ENCODE data around the gene SSBP1. TPM values are rescaled to one million over a fixed set of nuclear protein-coding genes. Genes with fewer than 3 reads are reported as not detected.
"Not testable (repeated sequence)": the region's sequence is repeated elsewhere in the genome, so short reads cannot be mapped to it uniquely, and the experiment has no call there.

The SSBP1 gene
- polyA plus RNA-seq, 5 donors: 115 to 148 (median 119) TPM

- not testable (repeated sequence) for DNase-seq
These were observed 13.7 kb downstream of the SSBP1 start for GRCh38 chr7:141751904-141752303.

GRCh38 chr7:141752634-141753033, 14.5 kb downstream of the SSBP1 start:
- no peak for DNase-seq

GRCh38 chr7:141754939-141755338, 16.8 kb downstream of the SSBP1 start:
- no peak for DNase-seq

GRCh38 chr7:141763797-141764196, 25.6 kb downstream of the SSBP1 start, which contains the start of gene TAS2R3:
TSS of gene TAS2R3 (plus strand) at chr7:141764097. CDS start at chr7:141764159, 62 bp downstream.
- no peak for DNase-seq

- DNase-seq: not testable (repeated sequence)
These were observed 32.0 kb downstream of the SSBP1 start for GRCh38 chr7:141770083-141770583.

- no peak for DNase-seq
These were observed 38.2 kb downstream of the SSBP1 start, which contains the start of gene TAS2R4 for GRCh38 chr7:141776374-141776773. TSS of gene TAS2R4 (plus strand) at chr7:141776674. CDS start at chr7:141778489, 1,815 bp downstream.

- DNase-seq: peak; percentile 13 to 34
These were observed 47.8 kb downstream of the SSBP1 start for GRCh38 chr7:141785706-141786552.

GRCh38 chr7:141788296-141788695, 50.1 kb downstream of the SSBP1 start:
- peak in 1 of 2 donors; percentile 2 for DNase-seq

- no peak for DNase-seq
These were observed 51.8 kb downstream of the SSBP1 start, which contains the start of gene TAS2R5 for GRCh38 chr7:141789917-141790316. TSS of gene TAS2R5 (plus strand) at chr7:141790217. CDS start at chr7:141790362, 145 bp downstream.

GRCh38 chr7:141792526-141792925, 54.4 kb downstream of the SSBP1 start:
- no peak for DNase-seq

Other genes starting within 250 kb of the SSBP1 start
- gene AGK, start 186.9 kb upstream of the SSBP1 start, polyA plus RNA-seq (ENCODE audit: insufficient read depth in 1 of 5, insufficient read length in 5 of 5, low replicate concordance in 1 of 5): 10 to 100 TPM; 34.6 to 41.5 (median 40.2) TPM
- gene DENND11, start 36.2 kb upstream of the SSBP1 start, polyA plus RNA-seq (ENCODE audit: insufficient read depth in 1 of 5, insufficient read length in 5 of 5, low replicate concordance in 1 of 5): 10 to 100 TPM; 30.4 to 50.4 (median 40.0) TPM
- gene WEE2, start 30.0 kb upstream of the SSBP1 start, polyA plus RNA-seq (ENCODE audit: insufficient read depth in 1 of 5, insufficient read length in 5 of 5, low replicate concordance in 1 of 5): under 1 TPM; 0.26 to 0.60 (median 0.44) TPM
- gene TAS2R3, start 25.7 kb downstream of the SSBP1 start, polyA plus RNA-seq (ENCODE audit: insufficient read depth in 1 of 5, insufficient read length in 5 of 5, low replicate concordance in 1 of 5): 1 to 10 TPM in 4 of 5 donors, under 1 TPM in 1; 0.24 to 2.5 (median 2.0) TPM
- 1 to 10 TPM; 1.9 to 6.3 (median 5.5) TPM for gene TAS2R4, start 38.3 kb downstream of the SSBP1 start, polyA plus RNA-seq (ENCODE audit: insufficient read depth in 1 of 5, insufficient read length in 5 of 5, low replicate concordance in 1 of 5)
- gene TAS2R5, start 51.9 kb downstream of the SSBP1 start, polyA plus RNA-seq (ENCODE audit: insufficient read depth in 1 of 5, insufficient read length in 5 of 5, low replicate concordance in 1 of 5): 10 to 100 TPM in 2 of 5 donors, 1 to 10 TPM in 3; 6.2 to 11.0 (median 6.7) TPM
- gene PRSS37, start 103.1 kb downstream of the SSBP1 start, polyA plus RNA-seq (ENCODE audit: insufficient read depth in 1 of 5, insufficient read length in 5 of 5, low replicate concordance in 1 of 5): 1 to 10 TPM in 1 of 5 donors, under 1 TPM in 4; 0.38 to 1.6 (median 0.50) TPM
- not detected for gene OR9A4, start 178.0 kb downstream of the SSBP1 start, polyA plus RNA-seq (ENCODE audit: insufficient read depth in 1 of 5, insufficient read length in 5 of 5, low replicate concordance in 1 of 5)
- 1 to 10 TPM in 2 of 5 donors, under 1 TPM in 3; 0.18 to 1.2 (median 0.80) TPM for gene CLEC5A, start 208.6 kb downstream of the SSBP1 start, polyA plus RNA-seq (ENCODE audit: insufficient read depth in 1 of 5, insufficient read length in 5 of 5, low replicate concordance in 1 of 5)
- gene TAS2R38, start 235.4 kb downstream of the SSBP1 start, polyA plus RNA-seq (ENCODE audit: insufficient read depth in 1 of 5, insufficient read length in 5 of 5, low replicate concordance in 1 of 5): under 1 TPM in 1 of 5 donors, not detected in 4; 0.27 TPM